ENCODE results near the gene DNAH3.

Gene DNAH3

GRCh38 chr16:20903899-20904506 lies 246.6 kb downstream of the DNAH3 start:
- no peak for DNase-seq

- DNase-seq, result no peak
Observed at GRCh38 chr16:20903116-20903898, 247.3 kb downstream of the DNAH3 start.

DNA sequence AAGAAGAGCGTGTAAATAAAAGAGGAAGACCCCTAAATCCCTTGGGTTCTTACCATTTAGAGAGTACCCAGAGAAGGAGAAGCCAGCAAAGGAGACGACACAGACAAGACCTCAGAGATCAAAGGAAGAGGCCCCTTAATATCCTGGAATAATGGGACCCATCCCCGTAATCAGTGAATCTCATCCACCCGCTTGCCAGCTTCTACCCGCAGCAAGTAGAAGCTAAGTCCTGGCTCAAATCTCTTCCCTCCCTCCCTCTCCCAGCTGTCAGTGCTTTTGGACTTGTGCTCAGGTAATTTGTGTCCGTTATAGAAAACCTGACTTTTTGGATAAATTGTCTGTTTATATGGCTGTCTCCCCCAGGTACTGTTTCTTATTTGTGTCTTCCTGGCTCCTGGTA lies 248.2 kb downstream of the DNAH3 start:
- DNase-seq, result no peak

GRCh38 chr16:20901436-20902112 lies 249.1 kb downstream of the DNAH3 start:
- peak; percentile 72 for DNase-seq

- no peak for DNase-seq
Observed at GRCh38 chr16:20901068-20901435, 249.6 kb downstream of the DNAH3 start.

DNA sequence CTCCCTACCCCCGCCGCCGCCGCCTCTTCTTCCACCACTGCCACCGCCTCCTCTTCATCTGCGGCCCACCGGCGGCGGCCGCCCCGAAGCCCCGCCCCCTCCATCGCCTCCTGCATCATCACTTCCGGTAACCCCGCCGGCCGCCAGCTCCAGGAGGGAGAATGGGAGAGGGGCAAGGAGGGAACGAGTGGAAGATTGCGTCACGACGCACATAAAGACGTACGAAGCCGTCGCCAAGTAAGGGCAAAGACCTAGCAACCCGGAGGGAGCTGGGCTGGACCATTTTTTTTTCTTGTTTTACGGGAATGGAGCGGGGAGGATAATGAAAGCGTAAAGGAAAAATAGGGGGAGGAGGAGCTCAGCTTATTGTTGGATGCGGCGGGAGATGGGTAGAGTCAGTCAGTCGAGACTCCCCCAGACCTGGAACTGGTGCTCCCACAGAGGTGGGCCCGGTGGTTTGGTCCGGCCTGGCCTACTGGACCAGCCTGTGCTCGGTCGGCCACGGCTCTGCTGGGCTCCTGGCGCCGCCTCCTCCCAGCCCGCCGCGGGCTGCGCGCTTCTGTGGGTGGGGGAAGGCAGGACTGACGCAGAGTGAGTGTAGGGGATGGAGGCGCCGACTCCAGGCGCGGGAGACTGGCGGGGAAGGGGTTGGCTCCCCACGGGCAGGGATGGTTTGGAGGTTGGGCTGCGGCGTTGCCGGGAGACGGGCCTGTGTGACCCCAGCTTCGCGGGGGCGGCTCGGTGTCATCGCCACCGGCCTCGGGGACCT lies 250.2 kb downstream of the DNAH3 start, which contains the start of the genes DCUN1D3 and LYRM1:
Gene DCUN1D3 (minus strand): TSS at position 60 of the 769 bp plus-strand sequence. CDS start 37,820 bp downstream, outside the sequence.
Gene LYRM1 (plus strand): TSS at position 473 of the 769 bp plus-strand sequence. CDS start 14,785 bp downstream, outside the sequence.
- DNase-seq, result peak; percentile 100

- DNase-seq, result peak; percentile 76
Observed at GRCh38 chr16:20899477-20900298, 251.0 kb downstream of the DNAH3 start.

DNA sequence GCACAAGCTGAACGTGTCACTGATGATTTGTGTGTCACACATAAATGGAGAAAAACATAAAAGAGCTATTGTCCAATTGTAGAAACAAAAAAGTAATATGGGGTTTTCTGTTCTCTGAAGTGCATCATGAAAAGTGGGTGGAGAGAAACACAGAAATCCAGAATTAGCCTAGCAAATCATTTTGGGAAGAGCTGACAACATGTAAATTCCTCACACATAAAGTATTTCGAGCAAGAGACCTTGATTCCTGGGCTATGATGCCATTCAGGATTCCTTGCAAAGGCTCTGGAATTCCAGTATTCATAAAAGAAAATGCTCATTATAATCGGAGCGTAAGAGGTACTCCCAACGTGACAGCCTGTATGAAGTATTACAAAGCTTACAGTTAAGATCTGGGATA lies 251.6 kb downstream of the DNAH3 start:
- DNase-seq, result no peak

DNA sequence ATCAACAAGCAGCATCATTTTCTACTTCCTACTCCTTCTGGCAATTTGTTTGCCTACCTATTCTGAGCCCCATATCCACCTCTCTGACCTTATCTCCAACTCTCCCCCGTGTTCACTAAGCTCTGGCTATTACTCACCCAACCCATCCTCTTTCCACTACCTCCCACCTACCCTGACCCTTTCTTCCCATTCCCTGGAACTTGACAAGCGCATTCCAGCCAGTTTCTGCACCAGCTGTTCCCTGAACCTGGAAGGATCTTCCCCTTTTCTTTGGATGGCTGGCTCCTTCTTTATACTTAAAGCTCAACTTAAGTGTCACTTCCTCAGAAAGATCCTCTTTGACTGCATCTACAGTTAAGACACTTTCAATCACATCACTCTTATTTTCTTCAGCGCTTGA lies 252.7 kb downstream of the DNAH3 start:
- no peak for DNase-seq

DNA sequence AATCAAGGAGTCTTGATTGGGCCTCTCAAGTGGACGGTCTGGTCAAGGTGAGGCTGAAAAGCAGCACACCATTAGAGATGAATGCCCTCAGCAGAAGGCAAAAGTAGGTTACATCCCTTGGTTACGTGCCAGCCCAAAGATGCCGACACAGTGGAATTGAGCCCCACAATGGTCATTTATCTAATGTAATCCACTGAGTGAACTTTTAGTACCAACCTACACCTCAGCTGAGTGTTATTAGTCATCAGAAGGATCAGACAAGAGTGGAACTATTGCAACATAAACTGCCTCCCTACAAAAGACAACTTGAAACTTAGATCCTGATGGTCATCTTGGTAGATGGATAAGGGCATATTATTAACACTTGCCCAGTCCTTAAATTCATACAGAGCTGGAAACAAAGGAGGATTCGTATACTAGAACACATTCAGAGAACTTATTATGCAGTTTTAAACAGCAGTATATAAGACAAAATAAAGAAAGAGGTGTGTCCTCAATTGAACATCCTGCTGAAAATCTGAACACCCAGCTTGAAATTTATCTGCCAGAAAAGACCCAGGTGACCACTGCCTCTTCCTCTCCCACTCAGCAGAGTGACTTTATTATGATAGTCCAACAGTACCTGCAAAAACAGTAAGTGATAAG lies 253.3 kb downstream of the DNAH3 start:
- no peak for DNase-seq

GRCh38 chr16:20894388-20894787 lies 256.3 kb downstream of the DNAH3 start:
- no peak for DNase-seq

- DNase-seq, result no peak
Observed at GRCh38 chr16:20889625-20890275, 260.9 kb downstream of the DNAH3 start.

- DNase-seq, result no peak
Observed at GRCh38 chr16:20887207-20887606, 263.4 kb downstream of the DNAH3 start.

DNA sequence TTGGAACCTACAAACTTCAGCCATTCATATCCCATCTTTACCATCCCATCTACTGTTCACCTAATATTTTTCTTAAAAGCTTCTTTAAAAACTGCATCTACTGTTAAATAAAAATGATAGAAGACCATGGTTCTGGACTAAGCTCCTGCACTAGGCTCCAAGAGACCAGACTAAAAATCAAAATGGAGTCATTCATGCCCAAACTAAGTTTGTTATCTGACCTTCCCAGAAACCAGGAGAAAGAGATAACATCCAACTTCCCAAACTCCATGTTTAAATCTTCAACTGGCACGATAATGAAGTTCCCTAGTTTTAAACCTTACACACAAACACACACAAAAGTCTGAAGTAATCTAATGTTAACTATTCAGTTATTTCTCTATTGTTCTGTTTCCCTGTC lies 264.3 kb downstream of the DNAH3 start:
- no peak for DNase-seq

DNA sequence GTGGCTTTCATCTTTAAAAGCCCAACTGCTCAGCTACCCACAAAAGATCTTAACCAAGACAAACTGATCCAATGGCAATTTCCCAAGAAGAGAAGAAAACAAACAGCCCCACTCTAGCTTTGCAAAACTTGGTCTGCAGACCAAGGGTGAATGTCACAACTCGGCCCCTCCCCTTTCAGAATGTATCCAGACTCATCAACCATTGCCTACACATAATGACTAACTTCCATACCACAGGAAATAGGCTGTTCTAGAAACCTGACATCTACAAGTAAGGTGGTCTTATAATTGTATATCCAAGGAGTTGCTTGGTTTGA lies 266.4 kb downstream of the DNAH3 start:
- no peak for DNase-seq

- DNase-seq, result no peak
Observed at GRCh38 chr16:20883554-20884239, 266.9 kb downstream of the DNAH3 start.

All from right kidney (tissue), 1 donor.